ENCODE results near the gene ABL1.

The ABL1 gene

GRCh38 chr9:130835441-130836298, 616 bp downstream of the ABL1 start:
- ATAC-seq (replicated peaks), result no peak

GRCh38 chr9:130837002-130837511, 2.0 kb downstream of the ABL1 start:
- Mint-ChIP-seq H3K4me1 (ENCODE audit: low read depth in 2 of 2) (peaks cover 27 to 47% of the 10 kb centered on the region in 2 donors), H3K27me3 (no peaks in the 10 kb centered on the region), H3K27ac (peak overlapping the region; percentile 81 to 86), H3K9me3 (no peaks in the 10 kb centered on the region), H3K36me3 (ENCODE audit: insufficient read depth) (peaks cover 23% of the 10 kb centered on the region), H3K4me3 (peak overlapping the region; percentile 31 to 82)
- ATAC-seq (replicated peaks), result no peak
- no peak for DNase-seq

More at GRCh38 chr9:130835441-130836298, 616 bp downstream of the ABL1 start:
- peak overlapping the region; percentile 86 to 99 for H3K27ac Mint-ChIP-seq
- H3K4me3 Mint-ChIP-seq, result peak overlapping the region; percentile 82 to 98
- DNase-seq, result peak; percentile 4 to 27 (median 21)
- peaks cover 23% of the 10 kb centered on the region for H3K36me3 Mint-ChIP-seq (ENCODE audit: insufficient read depth)
- no peaks in the 10 kb centered on the region for H3K27me3 Mint-ChIP-seq
- no peaks in the 10 kb centered on the region for H3K9me3 Mint-ChIP-seq
- peaks cover 26 to 42% of the 10 kb centered on the region in 2 donors for H3K4me1 Mint-ChIP-seq (ENCODE audit: low read depth in 2 of 2)

- no peaks in the 10 kb centered on the region for H3K27me3 Mint-ChIP-seq
- H3K4me1 Mint-ChIP-seq (ENCODE audit: low read depth in 2 of 2), result peaks cover 28 to 52% of the 10 kb centered on the region in 2 donors
- H3K27ac Mint-ChIP-seq, result no peak overlapping the region
- ATAC-seq (replicated peaks) (no peak), DNase-seq (no peak)
- H3K9me3 Mint-ChIP-seq, result no peaks in the 10 kb centered on the region
- H3K4me3 Mint-ChIP-seq, result no peak overlapping the region
- peaks cover 23% of the 10 kb centered on the region for H3K36me3 Mint-ChIP-seq (ENCODE audit: insufficient read depth)
These were observed 2.6 kb downstream of the ABL1 start for GRCh38 chr9:130837643-130838042.

- no peak overlapping the region for H3K4me3 Mint-ChIP-seq
- ATAC-seq (replicated peaks) (no peak), DNase-seq (no peak)
- H3K27ac Mint-ChIP-seq, result no peak overlapping the region
- H3K36me3 Mint-ChIP-seq (ENCODE audit: insufficient read depth), result peaks cover 20% of the 10 kb centered on the region
- H3K4me1 Mint-ChIP-seq (ENCODE audit: low read depth in 2 of 2), result peaks cover 26 to 58% of the 10 kb centered on the region in 2 donors
- H3K9me3 Mint-ChIP-seq, result no peaks in the 10 kb centered on the region
- H3K27me3 Mint-ChIP-seq, result no peaks in the 10 kb centered on the region
These were observed 4.4 kb downstream of the ABL1 start for GRCh38 chr9:130839132-130840111.

- Mint-ChIP-seq H3K9me3 (no peaks in the 10 kb centered on the region), H3K4me3 (no peak overlapping the region), H3K36me3 (ENCODE audit: insufficient read depth) (peaks cover 6% of the 10 kb centered on the region), H3K27me3 (no peaks in the 10 kb centered on the region), H3K27ac (peak overlapping the region in 1 of 2 donors; percentile 49), H3K4me1 (ENCODE audit: low read depth in 2 of 2) (peaks cover 16 to 38% of the 10 kb centered on the region in 2 donors)
- DNase-seq (no peak), ATAC-seq (replicated peaks) (no peak)
These were observed 7.5 kb downstream of the ABL1 start for GRCh38 chr9:130842545-130842944.

GRCh38 chr9:130843049-130843908, 8.2 kb downstream of the ABL1 start:
- DNase-seq, result no peak
- Mint-ChIP-seq H3K9me3 (no peaks in the 10 kb centered on the region), H3K36me3 (ENCODE audit: insufficient read depth) (peaks cover 6% of the 10 kb centered on the region), H3K4me1 (ENCODE audit: low read depth in 2 of 2) (peaks cover 16 to 38% of the 10 kb centered on the region in 2 donors), H3K27me3 (no peaks in the 10 kb centered on the region), H3K4me3 (no peak overlapping the region), H3K27ac (peak overlapping the region; percentile 49)
- ATAC-seq (replicated peaks), result no peak

- Mint-ChIP-seq H3K4me1 (ENCODE audit: low read depth in 2 of 2) (peaks cover 13 to 32% of the 10 kb centered on the region in 2 donors), H3K36me3 (ENCODE audit: insufficient read depth) (peaks cover 3% of the 10 kb centered on the region), H3K4me3 (no peak overlapping the region), H3K27ac (peak overlapping the region in 1 of 2 donors; percentile 45), H3K27me3 (no peaks in the 10 kb centered on the region), H3K9me3 (no peaks in the 10 kb centered on the region)
- ATAC-seq (replicated peaks) (no peak), DNase-seq (no peak)
These were observed 9.0 kb downstream of the ABL1 start for GRCh38 chr9:130844044-130844451.

GRCh38 chr9:130845254-130845653, 10.2 kb downstream of the ABL1 start:
- no peak for DNase-seq
- Mint-ChIP-seq H3K27me3 (no peaks in the 10 kb centered on the region), H3K9me3 (no peaks in the 10 kb centered on the region), H3K4me3 (no peak overlapping the region), H3K4me1 (ENCODE audit: low read depth in 2 of 2) (peaks cover 11 to 26% of the 10 kb centered on the region in 2 donors), H3K27ac (peak overlapping the region in 1 of 2 donors; percentile 53), H3K36me3 (ENCODE audit: insufficient read depth) (no peaks in the 10 kb centered on the region)
- no peak for ATAC-seq (replicated peaks)

GRCh38 chr9:130845901-130846481, 10.9 kb downstream of the ABL1 start:
- Mint-ChIP-seq H3K9me3 (no peaks in the 10 kb centered on the region), H3K27me3 (no peaks in the 10 kb centered on the region), H3K4me3 (no peak overlapping the region), H3K4me1 (ENCODE audit: low read depth in 2 of 2) (peaks cover 11 to 26% of the 10 kb centered on the region in 2 donors), H3K36me3 (ENCODE audit: insufficient read depth) (peaks cover 5% of the 10 kb centered on the region), H3K27ac (peak overlapping the region in 1 of 2 donors; percentile 53)
- ATAC-seq (replicated peaks) (no peak), DNase-seq (no peak)

GRCh38 chr9:130846487-130847305, 11.6 kb downstream of the ABL1 start:
- Mint-ChIP-seq H3K36me3 (ENCODE audit: insufficient read depth) (peaks cover 7% of the 10 kb centered on the region), H3K27ac (peak overlapping the region in 1 of 2 donors; percentile 31), H3K4me3 (no peak overlapping the region), H3K27me3 (no peaks in the 10 kb centered on the region), H3K9me3 (no peaks in the 10 kb centered on the region), H3K4me1 (ENCODE audit: low read depth in 2 of 2) (peaks cover 11 to 25% of the 10 kb centered on the region in 2 donors)
- no peak for DNase-seq
- no peak for ATAC-seq (replicated peaks)

- no peak overlapping the region for H3K4me3 Mint-ChIP-seq
- H3K27ac Mint-ChIP-seq, result peak overlapping the region in 1 of 2 donors; percentile 31
- H3K9me3 Mint-ChIP-seq, result no peaks in the 10 kb centered on the region
- H3K27me3 Mint-ChIP-seq, result no peaks in the 10 kb centered on the region
- peaks cover 7% of the 10 kb centered on the region for H3K36me3 Mint-ChIP-seq (ENCODE audit: insufficient read depth)
- DNase-seq (no peak), ATAC-seq (replicated peaks) (no peak)
- peaks cover 9 to 17% of the 10 kb centered on the region in 2 donors for H3K4me1 Mint-ChIP-seq (ENCODE audit: low read depth in 2 of 2)
These were observed 12.5 kb downstream of the ABL1 start for GRCh38 chr9:130847306-130848217.
